Activated CD8-positive, alpha-beta memory T cell treated with anti-CD3 and anti-CD28 coated beads, Interleukin-2, amount 50 U/mL, for 48 hours (primary cell): ENCODE measurements around the gene PLD2.
"Not testable (repeated sequence)": the region's sequence is repeated elsewhere in the genome, so short reads cannot be mapped to it uniquely, and the experiment has no call there.

ENCODE experiments used
- DNase-seq: peaks from one replicate; pipeline ENCODE4 v3.0.0-alpha.2; 2020

The PLD2 gene

GRCh38 chr17:4789951-4790704 is 16.8 kb upstream of the PLD2 start:
- DNase-seq: peak; percentile 88

- no peak for DNase-seq
Measured at GRCh38 chr17:4790705-4791088, 16.3 kb upstream of the PLD2 start.

- DNase-seq: no peak
Measured at GRCh38 chr17:4795168-4795567, 11.8 kb upstream of the PLD2 start.

GRCh38 chr17:4796552-4796920 is 10.4 kb upstream of the PLD2 start:
- peak; percentile 63 for DNase-seq

GRCh38 chr17:4800462-4801196 is 6.3 kb upstream of the PLD2 start:
- no peak for DNase-seq

- no peak for DNase-seq
Measured at GRCh38 chr17:4802228-4802627, 4.7 kb upstream of the PLD2 start, which contains the start of gene C17orf114. C17orf114 (minus strand) TSS chr17:4802328.

GRCh38 chr17:4806456-4806776 is 536 bp upstream of the PLD2 start:
- no peak for DNase-seq

GRCh38 chr17:4807605-4808377 is 839 bp downstream of the PLD2 start:
- DNase-seq: no peak

- no peak for DNase-seq
Measured at GRCh38 chr17:4808378-4808767, 1.4 kb downstream of the PLD2 start.

- no peak for DNase-seq
Measured at GRCh38 chr17:4810696-4811290, 3.8 kb downstream of the PLD2 start.

GRCh38 chr17:4811471-4811870 is 4.5 kb downstream of the PLD2 start:
- DNase-seq: no peak

- DNase-seq: no peak
Measured at GRCh38 chr17:4812690-4813089, 5.7 kb downstream of the PLD2 start.

GRCh38 chr17:4815043-4815675 is 8.2 kb downstream of the PLD2 start:
- DNase-seq: no peak

- DNase-seq: no peak
Measured at GRCh38 chr17:4816826-4817225, 9.9 kb downstream of the PLD2 start.

GRCh38 chr17:4818276-4818675 is 11.3 kb downstream of the PLD2 start:
- no peak for DNase-seq

- DNase-seq: no peak
Measured at GRCh38 chr17:4822835-4823234, 15.9 kb downstream of the PLD2 start.

- DNase-seq: no peak
Measured at GRCh38 chr17:4823373-4824089, 16.6 kb downstream of the PLD2 start.

GRCh38 chr17:4827399-4827798 is 20.4 kb downstream of the PLD2 start:
- DNase-seq: no peak

- DNase-seq: not testable (repeated sequence)
Measured at GRCh38 chr17:4832829-4833177, 25.9 kb downstream of the PLD2 start.

GRCh38 chr17:4833178-4833940 is 26.4 kb downstream of the PLD2 start, which contains the start of gene MINK1:
MINK1 (plus strand) TSS chr17:4833340; CDS start chr17:4833584, 244 bp downstream.
- peak; percentile 92 for DNase-seq

- no peak for DNase-seq
Measured at GRCh38 chr17:4833941-4834680, 27.2 kb downstream of the PLD2 start.
